SU-DHL-6 (cell line): ENCODE measurements around the gene RASGRP3.

ENCODE experiments used
- H2AFZ ChIP-seq: fragments of 200-600 bp; sonication (generic); 2 replicates; pipeline ENCODE4 v1.6.1; 2014; ENCODE audit warnings: low read depth, mild to moderate bottlenecking, moderate library complexity, mixed read lengths, antibody characterized with exemption, low read length; ENCODE audit not compliant: severe bottlenecking
- H3F3A ChIP-seq: fragments of 200-600 bp; shearing (Covaris generic); 2 replicates; pipeline ENCODE4 v1.6.0; 2016; ENCODE audit warnings: antibody characterized with exemption, mild to moderate bottlenecking; ENCODE audit not compliant: insufficient read depth
- H3K27ac ChIP-seq: fragments of 200-600 bp; sonication (generic); 2 replicates; pipeline ENCODE4 v1.5.1; 2016; ENCODE audit warnings: low read depth, mild to moderate bottlenecking, low read length, moderate library complexity, mixed read lengths
- H3K27me3 ChIP-seq: fragments of 200-600 bp; sonication (generic), shearing (Covaris generic); 2 replicates; pipeline ENCODE4 v1.6.0; 2014; ENCODE audit warnings: mild to moderate bottlenecking, low read length
- H3K36me3 ChIP-seq: fragments of 200-600 bp; sonication (generic); 2 replicates; pipeline ENCODE4 v1.6.1; 2014; ENCODE audit warnings: mild to moderate bottlenecking, low read length, mixed read lengths
- H3K4me2 ChIP-seq: fragments of 300-600, 200-600 bp; shearing (Covaris generic), sonication (generic); 2 replicates; pipeline ENCODE4 v1.6.0; 2014; ENCODE audit warnings: low read length, low read depth, mild to moderate bottlenecking; ENCODE audit not compliant: poor library complexity, severe bottlenecking
- H3K4me3 ChIP-seq: fragments of 200-600 bp; sonication (generic); 2 replicates; pipeline ENCODE4 v1.5.1; 2014; ENCODE audit warnings: antibody characterized with exemption, low read length, mild to moderate bottlenecking, mixed read lengths; ENCODE audit not compliant: insufficient read depth, poor library complexity, severe bottlenecking
- H3K79me2 ChIP-seq: fragments of 200-600 bp; sonication (generic); 2 replicates; pipeline ENCODE4 v1.6.1; 2014; ENCODE audit warnings: mild to moderate bottlenecking, low read length, moderate library complexity; ENCODE audit not compliant: insufficient read depth
- H3K9ac ChIP-seq: fragments of 200-600 bp; sonication (generic); 2 replicates; pipeline ENCODE4 v1.7.0; 2014; ENCODE audit warnings: mild to moderate bottlenecking, low read length
- H3K9me2 ChIP-seq: fragments of 200-600 bp; sonication (generic); replicated peaks from 2 replicates; pipeline ENCODE4 v1.6.1; 2014; ENCODE audit warnings: low read length; ENCODE audit not compliant: insufficient read depth
- H3K9me3 ChIP-seq: fragments of 200-600 bp; sonication (generic); 2 replicates; pipeline ENCODE4 v1.6.1; 2014; ENCODE audit warnings: low read length, mixed read lengths; ENCODE audit not compliant: insufficient read depth
- H4K20me1 ChIP-seq: fragments of 200-600 bp; sonication (generic); 2 replicates; pipeline ENCODE4 v1.6.1; 2014; ENCODE audit warnings: low read depth, mild to moderate bottlenecking, antibody characterized with exemption, low read length, moderate library complexity, mixed read lengths
- EZH2phosphoT487 ChIP-seq: fragments of 200-600 bp; sonication (generic), shearing (Covaris generic); conservative IDR thresholded peaks from 2 replicates; pipeline ENCODE4 v1.6.1; 2018; ENCODE audit warnings: mild to moderate bottlenecking, antibody characterized with exemption, low read length, moderate library complexity, mixed read lengths
- TF ChIP-seq, protein P1 (sequence below): fragments of 200-600 bp; sonication (generic); IDR thresholded peaks from one replicate; pipeline ENCODE4 v1.5.1; 2017; ENCODE audit warnings: antibody characterized with exemption, mild to moderate bottlenecking, low read length, moderate library complexity; ENCODE audit not compliant: insufficient read depth, poor library complexity, severe bottlenecking

Gene RASGRP3

GRCh38 chr2:33476793-33477190, 343 bp downstream of the RASGRP3 start:
- TF ChIP-seq EZH2phosphoT487 = no peak
- TF ChIP-seq, protein P1, sequence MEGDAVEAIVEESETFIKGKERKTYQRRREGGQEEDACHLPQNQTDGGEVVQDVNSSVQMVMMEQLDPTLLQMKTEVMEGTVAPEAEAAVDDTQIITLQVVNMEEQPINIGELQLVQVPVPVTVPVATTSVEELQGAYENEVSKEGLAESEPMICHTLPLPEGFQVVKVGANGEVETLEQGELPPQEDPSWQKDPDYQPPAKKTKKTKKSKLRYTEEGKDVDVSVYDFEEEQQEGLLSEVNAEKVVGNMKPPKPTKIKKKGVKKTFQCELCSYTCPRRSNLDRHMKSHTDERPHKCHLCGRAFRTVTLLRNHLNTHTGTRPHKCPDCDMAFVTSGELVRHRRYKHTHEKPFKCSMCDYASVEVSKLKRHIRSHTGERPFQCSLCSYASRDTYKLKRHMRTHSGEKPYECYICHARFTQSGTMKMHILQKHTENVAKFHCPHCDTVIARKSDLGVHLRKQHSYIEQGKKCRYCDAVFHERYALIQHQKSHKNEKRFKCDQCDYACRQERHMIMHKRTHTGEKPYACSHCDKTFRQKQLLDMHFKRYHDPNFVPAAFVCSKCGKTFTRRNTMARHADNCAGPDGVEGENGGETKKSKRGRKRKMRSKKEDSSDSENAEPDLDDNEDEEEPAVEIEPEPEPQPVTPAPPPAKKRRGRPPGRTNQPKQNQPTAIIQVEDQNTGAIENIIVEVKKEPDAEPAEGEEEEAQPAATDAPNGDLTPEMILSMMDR = no peak
- Histone ChIP-seq H3K27ac (peak overlapping the region; percentile 95), H3F3A (peaks cover 54% of the 10 kb centered on the region), H3K4me3 (peak overlapping the region; percentile 86), H2AFZ (no peak overlapping the region), H3K36me3 (peaks cover 25% of the 10 kb centered on the region), H3K79me2 (peaks cover 52% of the 10 kb centered on the region), H3K27me3 (no peaks in the 10 kb centered on the region), H4K20me1 (no peaks in the 10 kb centered on the region), H3K9ac (peak overlapping the region; percentile 93), H3K9me3 (no peaks in the 10 kb centered on the region), H3K9me2 (no peaks in the 10 kb centered on the region), H3K4me2 (peak overlapping the region; percentile 89)

- Histone ChIP-seq H3K4me3 (peak overlapping the region; percentile 86), H3F3A (peaks cover 60% of the 10 kb centered on the region), H3K27ac (peak overlapping the region; percentile 95), H3K9me3 (no peaks in the 10 kb centered on the region), H4K20me1 (no peaks in the 10 kb centered on the region), H3K27me3 (no peaks in the 10 kb centered on the region), H3K9ac (peak overlapping the region; percentile 93), H3K4me2 (peak overlapping the region; percentile 89), H3K9me2 (no peaks in the 10 kb centered on the region), H3K79me2 (peaks cover 61% of the 10 kb centered on the region), H3K36me3 (peaks cover 32% of the 10 kb centered on the region), H2AFZ (no peak overlapping the region)
- no peak for TF ChIP-seq EZH2phosphoT487
- TF ChIP-seq, protein P1 = no peak
These were observed 1.3 kb downstream of the RASGRP3 start for GRCh38 chr2:33477473-33478468.

DNA sequence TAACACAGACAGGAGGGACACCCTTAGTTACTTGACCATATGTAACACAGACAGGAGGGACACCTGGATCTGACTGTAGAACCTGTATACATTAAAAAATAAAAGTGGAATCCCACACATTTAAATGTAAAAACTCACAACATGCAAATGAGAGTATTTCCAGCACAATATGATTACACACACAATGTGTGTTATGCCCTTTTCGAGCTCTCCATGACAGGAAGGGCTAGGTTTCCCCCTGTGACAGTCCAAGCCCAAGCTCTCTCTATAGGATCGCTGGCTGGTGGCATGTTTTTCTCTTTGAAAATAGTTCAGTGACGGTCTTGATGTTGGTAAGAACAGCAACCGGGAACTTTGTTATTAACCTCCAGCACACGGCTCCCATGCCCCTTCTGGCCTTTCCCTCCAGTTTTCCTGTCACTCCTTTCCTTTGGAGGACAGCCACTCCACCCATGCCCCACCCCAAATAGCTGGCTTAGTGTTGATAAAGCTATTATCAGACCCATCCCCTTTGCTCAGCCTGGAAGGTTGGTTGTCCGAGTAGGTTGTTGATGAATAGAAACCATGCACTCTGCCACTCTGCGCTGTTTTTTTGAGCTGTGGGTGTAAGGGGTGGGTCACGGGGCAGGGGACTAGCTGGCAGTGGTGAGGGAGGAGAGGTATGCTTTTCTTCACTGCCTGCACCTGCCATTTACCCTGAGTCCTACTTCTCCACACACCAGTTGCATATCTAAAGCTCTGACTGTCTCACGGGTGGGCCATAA, 2.7 kb downstream of the RASGRP3 start:
- no peaks in the 10 kb centered on the region for H3K27me3 ChIP-seq
- peak overlapping the region; percentile 93 for H3K9ac ChIP-seq
- peak overlapping the region; percentile 95 for H3K27ac ChIP-seq
- H3K79me2 ChIP-seq = peaks cover 75% of the 10 kb centered on the region
- no peak overlapping the region for H2AFZ ChIP-seq
- H4K20me1 ChIP-seq = no peaks in the 10 kb centered on the region
- no peaks in the 10 kb centered on the region for H3K9me2 ChIP-seq
- no peaks in the 10 kb centered on the region for H3K9me3 ChIP-seq
- peaks cover 71% of the 10 kb centered on the region for H3F3A ChIP-seq
- H3K4me3 ChIP-seq = peak overlapping the region; percentile 86
- peaks cover 44% of the 10 kb centered on the region for H3K36me3 ChIP-seq
- TF ChIP-seq EZH2phosphoT487 = no peak
- TF ChIP-seq, protein P1 = no peak
- peak overlapping the region; percentile 89 for H3K4me2 ChIP-seq
